ENCODE measurements around the gene OR12D3. TPM values are rescaled to one million over a fixed set of nuclear protein-coding genes. Genes with fewer than 3 reads are reported as not detected.

Gene OR12D3
- total and polyA plus RNA-seq, 2 donors (not counting 3 experiments of a cell fraction or from before 2014, with no cell fraction given): not detected

- ChIA-PET POLR2A (no interaction called here), CTCF (no interaction called here)
- Histone ChIP-seq H3K4me2 (ENCODE audit: insufficient read depth, low read length) (no peak overlapping the region), H3K9ac (replicated peaks; ENCODE audit: extremely low read depth, insufficient read depth, low read length) (no peak overlapping the region), H3K36me3 (ENCODE audit: control insufficient read depth in 2 of 2, extremely low read depth in 1 of 2, insufficient read depth in 2 of 2, low read length in 2 of 2) (no peaks in the 10 kb centered on the region), H3K9me1 (replicated peaks; ENCODE audit: control insufficient read depth, extremely low read depth, insufficient read depth, low read length) (no peaks in the 10 kb centered on the region), H3K79me2 (ENCODE audit: control insufficient read depth, insufficient read depth, low read length) (no peaks in the 10 kb centered on the region), H3K9me3 (replicated peaks; ENCODE audit: control insufficient read depth, insufficient read depth, low read length) (no peaks in the 10 kb centered on the region), H3K27ac (ENCODE audit: insufficient read depth, low read depth, low read length) (no peak overlapping the region), H3K4me3 (replicated peaks in 1 of 3; ENCODE audit: insufficient read depth in 1 of 3, low read depth in 1 of 3, low read length in 3 of 3) (no peak overlapping the region), H3K27me3 (ENCODE audit: control insufficient read depth in 2 of 2, insufficient read depth in 2 of 2, low read length in 2 of 2) (no peaks in the 10 kb centered on the region), H4K20me1 (replicated peaks; ENCODE audit: control insufficient read depth, extremely low read depth, insufficient read depth, low read length) (no peaks in the 10 kb centered on the region), H2AFZ (ENCODE audit: low read depth, low read length) (no peak overlapping the region), H3K4me1 (ENCODE audit: control insufficient read depth, extremely low read depth, insufficient read depth, low read length) (no peaks in the 10 kb centered on the region)
- dilution Hi-C loops (cut with MboI; ENCODE audit: extremely low pct_ligation_motif_present, low sequenced_read_pairs) (no loop called here), intact Hi-C loops (cut with micrococcal nuclease) (no loop called here)
- TF ChIP-seq CTCF (IDR thresholded peaks at IDR 0.05; ENCODE audit: extremely low read depth in 1 of 2, insufficient read depth in 1 of 2, low read depth in 1 of 2, low read length in 2 of 2) (no peak), FOS (IDR thresholded peaks at IDR 0.05; ENCODE audit: borderline replicate concordance, insufficient read depth, low read length) (no peak), POLR2AphosphoS5 (IDR thresholded peaks at IDR 0.05; ENCODE audit: insufficient read depth, low read depth, low read length) (no peak), EZH2 (IDR thresholded peaks at IDR 0.05; ENCODE audit: borderline replicate concordance, low read depth, low read length, severe bottlenecking) (no peak), JUN (IDR thresholded peaks at IDR 0.05; ENCODE audit: borderline replicate concordance, insufficient read depth, insufficient read length, low read depth) (no peak), MYC (IDR thresholded peaks at IDR 0.05; ENCODE audit: low read depth, low read length) (no peak), MAX (IDR thresholded peaks at IDR 0.05; ENCODE audit: insufficient read depth, insufficient read length) (no peak), GATA2 (IDR thresholded peaks at IDR 0.05; ENCODE audit: insufficient read depth, insufficient read length, low read depth, low read length) (no peak), POLR2A (IDR thresholded peaks at IDR 0.05; ENCODE audit: low read depth, low read length) (no peak)
- no TSS peak for BruUV-seq (replicated peaks)
- DNase-seq (ENCODE audit: low read depth, low spot score) (no peak), FAIRE-seq (no peak)
Measured at GRCh38 chr6:29424575-29424974, 49.5 kb upstream of the OR12D3 start.

Data from endothelial cell of umbilical vein (primary cell).